HG02943 (cell line): ENCODE measurements around the gene ZNF683.
"Not testable (repeated sequence)": the region's sequence is repeated elsewhere in the genome, so short reads cannot be mapped to it uniquely, and the experiment has no call there.

ENCODE experiments used
- ATAC-seq: cut with Tn5 transposase; IDR thresholded peaks from one replicate; pipeline ENCODE4 v1.9.1; 2021; ENCODE audit warnings: mild to moderate bottlenecking, low read depth, moderate library complexity; ENCODE audit not compliant: unreplicated experiment

The ZNF683 gene

DNA sequence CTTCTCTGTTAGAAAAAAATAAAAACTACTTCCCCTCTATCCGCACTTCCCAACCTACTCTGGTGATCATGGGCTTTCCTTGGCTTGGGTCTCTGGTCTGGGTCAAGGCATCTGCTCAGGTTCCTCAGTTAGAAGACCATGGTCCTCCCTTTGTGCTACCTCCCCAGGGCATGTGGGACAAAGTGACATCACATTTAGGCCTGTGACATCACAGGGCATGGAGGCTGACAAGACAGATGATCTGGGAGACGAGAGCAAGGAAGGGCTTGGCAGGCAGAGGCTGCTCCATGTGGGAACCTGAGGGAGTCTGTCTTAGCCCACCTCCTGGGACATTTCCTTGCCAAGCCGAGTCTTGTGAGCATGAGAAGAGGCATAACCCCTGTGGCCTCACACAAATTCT lies at the start of gene ZNF683:
TSS of gene ZNF683 (minus strand) at position 140 of the 400 bp plus-strand sequence. CDS start 4,179 bp downstream, outside the sequence.
- not testable (repeated sequence) for ATAC-seq

DNA sequence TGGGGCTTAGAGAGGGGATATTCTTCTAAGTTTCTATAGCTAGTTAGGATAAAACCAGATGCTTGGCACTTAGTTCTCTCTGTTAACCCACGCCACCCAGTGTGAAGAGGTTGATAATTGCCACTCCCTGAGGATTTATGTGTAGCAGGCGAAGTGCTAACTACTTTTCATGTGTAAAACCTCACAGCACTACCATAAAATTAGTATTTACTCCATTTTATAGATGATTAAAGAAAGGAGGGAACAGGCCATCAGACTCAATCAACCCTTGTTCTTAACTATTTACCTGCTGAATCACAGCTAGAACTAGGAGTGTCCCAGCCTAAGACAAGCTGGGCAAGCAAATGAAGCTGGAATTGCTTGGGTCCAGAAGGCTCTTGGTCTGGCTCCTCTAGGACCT lies 46.9 kb upstream of the ZNF683 start:
- ATAC-seq = no peak

GRCh38 chr1:26418865-26419349 lies 46.4 kb upstream of the ZNF683 start:
- ATAC-seq = no peak

DNA sequence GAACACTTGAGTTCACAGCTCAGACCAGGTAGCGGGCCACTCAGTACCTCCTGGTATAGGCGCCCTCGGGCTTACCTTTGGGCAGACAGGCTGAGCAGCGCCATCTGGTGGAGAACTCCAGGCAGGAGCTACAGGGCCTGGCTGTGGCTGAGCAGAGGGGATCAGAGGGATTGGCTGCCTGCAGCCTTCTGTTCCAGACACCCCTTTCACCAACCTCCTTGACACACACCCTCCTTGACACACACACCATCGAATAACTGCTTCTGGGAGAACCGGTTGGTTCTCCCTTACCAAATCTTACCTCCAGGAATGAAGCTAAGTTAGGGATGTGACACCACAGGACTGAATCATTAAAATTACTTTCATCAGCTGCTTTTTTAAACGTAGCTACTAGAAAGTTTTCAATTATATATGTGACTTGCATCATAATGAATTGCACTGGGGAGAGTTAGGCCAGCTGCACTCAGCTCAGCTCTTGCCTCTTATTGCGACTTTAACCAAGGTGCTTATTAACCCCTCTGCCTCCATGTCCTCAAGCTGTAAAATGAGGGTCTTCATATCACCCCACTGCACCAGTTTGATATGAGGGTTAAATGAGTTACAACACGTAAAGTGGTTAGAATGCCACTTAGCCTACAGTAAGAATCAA lies 44.7 kb upstream of the ZNF683 start:
- no peak for ATAC-seq

DNA sequence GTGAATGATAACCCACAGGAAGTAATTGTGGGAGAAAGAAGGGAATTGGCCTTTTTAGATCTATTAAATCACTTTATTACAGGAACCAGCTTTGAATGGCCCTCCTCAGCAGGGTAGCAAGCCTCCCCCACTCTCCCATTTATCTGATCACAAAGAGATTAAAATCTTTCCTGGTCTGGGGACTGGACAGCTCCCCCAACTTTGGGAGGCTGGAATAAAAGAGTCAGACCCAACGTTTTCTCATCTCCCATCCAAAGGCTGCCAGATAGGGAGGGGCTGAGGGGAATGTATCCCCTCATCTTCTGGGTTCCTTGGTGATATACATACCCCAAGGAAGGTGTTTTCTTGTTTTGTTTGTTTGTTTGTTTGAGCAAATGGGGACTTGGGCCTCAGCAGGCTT lies 40.5 kb upstream of the ZNF683 start:
- ATAC-seq = no peak

- ATAC-seq = no peak
Observed at GRCh38 chr1:26412180-26412840, 39.8 kb upstream of the ZNF683 start.

DNA sequence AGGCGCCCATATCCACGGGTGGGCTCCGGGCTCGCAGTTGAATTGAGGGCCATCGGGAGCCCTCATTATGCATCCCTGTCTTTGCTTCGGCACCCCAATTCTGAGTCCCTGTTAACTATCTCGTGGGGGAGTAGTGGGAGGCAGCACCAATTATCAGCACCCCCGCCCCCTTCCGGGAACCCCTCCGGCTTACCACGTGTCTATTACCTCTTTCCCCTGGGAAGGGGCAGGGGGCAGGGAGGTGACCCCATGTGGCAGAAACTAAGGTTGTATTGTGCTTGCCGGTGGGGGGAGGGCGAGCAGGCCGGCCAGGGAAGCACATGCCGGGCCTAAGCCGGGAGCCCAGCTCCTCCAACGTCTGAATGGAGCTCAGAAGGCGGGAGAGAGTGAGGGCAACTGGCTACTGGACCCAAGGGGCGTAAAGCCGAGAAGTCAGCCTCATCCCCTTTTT lies 39.1 kb upstream of the ZNF683 start:
- no peak for ATAC-seq

DNA sequence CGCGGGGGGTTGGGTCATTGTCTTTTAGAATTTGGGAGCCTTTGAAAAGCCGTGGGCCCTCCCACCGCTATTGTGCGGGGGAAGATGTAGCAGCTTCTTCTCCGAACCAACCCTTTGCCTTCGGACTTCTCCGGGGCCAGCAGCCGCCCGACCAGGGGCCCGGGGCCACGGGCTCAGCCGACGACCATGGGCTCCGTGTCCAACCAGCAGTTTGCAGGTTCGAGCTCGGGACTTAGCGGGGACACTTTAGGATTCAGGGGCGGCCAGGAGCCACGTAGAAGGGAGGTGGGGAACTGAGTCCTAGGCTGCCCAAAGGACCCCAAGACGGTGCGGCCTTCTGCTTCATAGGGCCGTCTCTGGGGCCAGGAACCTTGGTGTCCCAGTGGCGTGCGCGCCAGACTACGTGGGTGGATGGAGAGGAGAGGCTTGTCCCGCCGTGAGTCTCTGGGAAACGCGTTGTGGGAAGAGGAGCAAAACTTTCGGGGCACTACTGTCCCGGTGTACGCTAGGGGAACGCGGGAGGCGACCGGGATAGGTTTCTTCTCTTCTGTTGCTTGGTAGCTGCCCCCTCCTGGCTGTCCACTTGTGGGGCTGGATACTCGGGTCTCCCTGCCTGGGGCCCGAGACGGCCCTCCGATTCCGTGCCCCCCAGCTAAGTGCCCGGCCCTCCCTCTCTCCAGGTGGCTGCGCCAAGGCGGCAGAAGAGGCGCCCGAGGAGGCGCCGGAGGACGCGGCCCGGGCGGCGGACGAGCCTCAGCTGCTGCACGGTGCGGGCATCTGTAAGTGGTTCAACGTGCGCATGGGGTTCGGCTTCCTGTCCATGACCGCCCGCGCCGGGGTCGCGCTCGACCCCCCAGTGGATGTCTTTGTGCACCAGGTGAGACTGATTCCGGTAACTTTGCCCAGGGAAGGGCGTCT lies 38.4 kb upstream of the ZNF683 start, which contains the start of gene LIN28A:
TSS of gene LIN28A (plus strand) at position 112 of the 918 bp plus-strand sequence. CDS start at position 187, 75 bp downstream.
- ATAC-seq = no peak

GRCh38 chr1:26409191-26409807 lies 36.7 kb upstream of the ZNF683 start:
- ATAC-seq = no peak

DNA sequence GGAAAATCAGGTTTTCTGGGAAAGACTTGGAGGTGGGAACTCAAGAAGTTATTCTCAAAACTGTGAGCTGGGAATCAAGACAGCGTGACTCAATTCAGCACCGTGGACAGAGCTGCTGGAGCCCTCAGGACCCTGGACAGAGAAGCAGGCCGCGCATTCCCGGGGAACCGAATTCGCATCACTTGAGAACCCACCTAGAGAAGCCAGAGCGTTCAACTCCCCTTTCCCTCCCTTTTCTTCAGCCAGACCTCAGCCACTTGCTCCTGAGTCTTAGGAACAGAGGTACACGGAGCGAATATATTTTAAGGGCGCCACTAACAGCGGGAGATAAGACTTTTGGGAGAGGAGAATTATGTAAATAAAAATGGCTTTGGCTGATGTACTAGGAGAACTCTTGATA lies 36.1 kb upstream of the ZNF683 start:
- no peak for ATAC-seq

GRCh38 chr1:26405281-26405915 lies 32.8 kb upstream of the ZNF683 start:
- ATAC-seq = no peak

- ATAC-seq = no peak
Observed at GRCh38 chr1:26404641-26405040, 32.1 kb upstream of the ZNF683 start.

GRCh38 chr1:26403656-26404055 lies 31.1 kb upstream of the ZNF683 start:
- no peak for ATAC-seq

GRCh38 chr1:26401891-26402290 lies 29.3 kb upstream of the ZNF683 start:
- no peak for ATAC-seq

GRCh38 chr1:26399034-26399433 lies 26.5 kb upstream of the ZNF683 start:
- ATAC-seq = no peak

GRCh38 chr1:26395754-26396153 lies 23.2 kb upstream of the ZNF683 start:
- no peak for ATAC-seq

DNA sequence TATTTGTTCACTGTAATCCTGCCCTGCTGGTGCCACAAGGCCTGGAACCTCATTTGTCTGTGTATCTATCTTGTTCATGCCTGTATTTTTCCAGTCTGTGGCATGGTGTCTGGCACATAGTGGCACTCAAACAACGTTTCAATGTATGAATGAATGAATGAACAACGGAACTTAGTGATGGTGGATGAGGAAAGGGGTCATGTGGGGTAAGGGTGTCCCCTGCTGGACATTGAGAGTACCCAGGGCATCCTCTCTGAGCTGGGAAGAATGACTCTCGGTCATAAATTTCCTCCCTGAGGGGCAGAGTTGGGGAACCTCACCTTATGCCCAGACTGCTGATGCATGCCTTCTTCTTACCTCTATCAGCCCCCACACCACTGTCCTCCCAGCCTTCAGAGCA lies 18.9 kb upstream of the ZNF683 start:
- ATAC-seq = no peak

DNA sequence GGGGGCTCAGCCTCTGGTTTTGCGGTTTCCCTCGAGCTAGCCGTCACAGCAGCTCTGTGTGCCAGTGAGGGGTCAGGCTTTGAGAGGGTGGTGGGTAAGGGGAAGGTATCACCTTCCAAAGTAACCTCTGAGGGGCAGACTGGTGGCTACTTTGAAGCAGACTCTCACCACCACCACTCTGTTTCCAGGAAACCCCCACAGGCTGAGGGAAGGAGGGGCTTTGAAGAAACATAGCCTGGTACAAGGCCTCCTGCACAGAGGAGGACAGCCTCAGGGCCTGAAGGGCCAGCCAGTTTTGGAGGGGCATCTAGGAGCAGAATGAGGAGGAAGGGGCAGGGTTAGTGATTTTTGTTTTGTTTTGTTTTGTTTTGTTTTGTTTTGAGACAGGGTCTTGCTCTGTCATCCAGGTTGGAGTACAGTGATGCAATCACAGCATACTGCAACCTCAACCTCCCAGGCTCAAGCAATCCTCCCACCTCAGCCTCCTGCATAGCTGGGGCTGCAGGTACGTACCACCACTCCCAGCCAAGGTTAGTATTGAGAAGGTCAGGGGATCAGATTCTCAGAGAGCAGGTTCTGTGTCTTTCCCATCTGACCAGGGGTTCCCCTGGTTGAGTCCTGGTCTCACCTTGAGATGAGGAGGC lies 17.2 kb upstream of the ZNF683 start:
- ATAC-seq = no peak

DNA sequence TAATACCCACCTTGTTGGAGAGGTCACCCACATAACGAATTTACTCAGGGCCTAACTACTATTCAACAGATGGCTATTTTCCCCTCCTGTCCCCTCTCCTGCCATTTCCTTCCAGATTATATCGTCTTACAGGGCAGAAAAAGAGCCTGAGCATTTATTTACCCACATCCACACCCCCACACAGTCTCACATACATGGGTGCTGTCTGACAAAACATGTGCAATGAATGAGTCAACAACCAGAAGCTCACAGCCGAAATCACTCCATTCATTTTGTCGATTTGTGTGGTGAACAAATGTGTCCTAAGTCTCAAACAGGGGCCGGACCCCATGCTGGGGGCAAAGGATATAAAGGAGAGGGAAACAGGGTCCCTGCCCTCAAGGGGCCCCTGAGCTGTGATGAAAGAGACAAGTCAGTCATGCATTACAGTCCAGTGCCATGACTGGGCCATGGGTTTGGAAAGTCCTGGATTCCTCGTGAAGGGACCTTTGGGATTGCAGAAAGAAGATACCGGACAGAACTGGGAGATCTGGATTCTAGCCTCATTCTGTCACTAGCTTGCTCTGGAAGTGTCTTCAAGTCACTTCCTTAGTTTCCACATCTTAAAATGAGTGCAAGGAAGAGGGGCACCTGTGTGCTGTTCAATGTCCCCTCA lies 16.4 kb upstream of the ZNF683 start:
- no peak for ATAC-seq
